COLO668 (cell line): ENCODE measurements around the gene HIVEP2.
"Not testable (repeated sequence)": the region's sequence is repeated elsewhere in the genome, so short reads cannot be mapped to it uniquely, and the experiment has no call there.

Source experiments
- DNase-seq: peaks from one replicate; lab custom pipeline; 2025; ENCODE audit not compliant: unreplicated experiment; lab: John Stamatoyannopoulos, UW

HIVEP2 gene

DNA sequence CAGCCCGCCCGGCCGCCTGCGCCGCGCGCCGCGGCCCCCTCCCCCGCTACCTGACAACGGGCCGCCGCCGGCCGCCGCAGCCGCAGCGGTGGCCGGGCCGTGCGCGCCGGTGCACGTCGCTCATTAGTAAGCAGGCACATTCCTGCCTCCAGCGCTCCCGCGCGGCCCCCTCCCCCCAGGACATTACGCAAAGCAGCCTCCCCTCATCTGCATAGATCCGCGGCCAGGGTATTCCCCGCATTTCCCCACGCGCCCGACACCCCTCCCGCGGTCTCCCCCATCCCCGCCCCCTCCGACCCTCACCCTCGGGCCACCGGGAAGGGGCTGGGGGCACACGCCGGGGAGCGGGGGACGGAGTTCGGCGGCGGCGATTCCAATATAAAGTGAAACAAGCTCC lies at the start of gene HIVEP2:
HIVEP2 (minus strand) TSS at position 128 of the 397 bp plus-strand sequence. CDS start 170,438 bp downstream, outside the sequence.
- peak; percentile 84 for DNase-seq

DNA sequence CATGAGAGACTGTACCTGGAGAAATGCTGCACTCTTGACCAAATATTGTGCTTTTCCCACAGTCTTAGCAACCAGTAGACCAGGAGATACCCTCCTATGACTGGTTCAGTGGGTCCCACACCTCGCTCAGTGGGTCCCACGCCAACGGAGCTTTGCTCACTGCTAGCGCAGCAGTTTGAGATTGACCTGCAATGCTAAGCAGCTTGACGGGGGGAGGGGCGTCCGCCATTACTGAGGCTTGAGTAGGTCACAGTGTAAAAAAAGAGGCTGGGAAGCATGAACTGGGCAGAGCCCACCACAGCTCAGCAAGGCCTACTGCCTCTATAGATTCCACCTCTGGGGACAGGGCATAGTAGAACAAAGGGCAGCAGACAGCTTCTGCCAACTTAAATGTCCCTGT lies 49.0 kb upstream of the HIVEP2 start:
- no peak for DNase-seq

DNA sequence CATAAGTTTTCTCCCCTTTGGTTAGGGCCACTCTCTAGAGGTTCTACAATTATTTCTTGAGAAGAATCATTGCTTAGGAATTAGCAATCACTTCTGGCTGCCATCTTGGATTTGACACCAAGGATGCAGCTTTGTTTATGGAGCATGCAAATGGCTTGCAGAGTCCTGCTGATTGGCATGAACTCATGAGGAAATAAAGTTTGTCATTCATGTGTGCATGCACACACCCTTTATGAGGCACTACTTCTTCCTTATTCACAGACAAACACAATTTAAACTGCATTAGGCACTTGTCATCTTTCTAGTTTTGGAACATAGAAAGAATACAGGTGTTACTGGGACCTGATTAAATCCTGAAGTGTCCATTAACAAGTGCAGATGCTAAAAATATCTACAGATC lies 42.5 kb upstream of the HIVEP2 start:
- no peak for DNase-seq

DNA sequence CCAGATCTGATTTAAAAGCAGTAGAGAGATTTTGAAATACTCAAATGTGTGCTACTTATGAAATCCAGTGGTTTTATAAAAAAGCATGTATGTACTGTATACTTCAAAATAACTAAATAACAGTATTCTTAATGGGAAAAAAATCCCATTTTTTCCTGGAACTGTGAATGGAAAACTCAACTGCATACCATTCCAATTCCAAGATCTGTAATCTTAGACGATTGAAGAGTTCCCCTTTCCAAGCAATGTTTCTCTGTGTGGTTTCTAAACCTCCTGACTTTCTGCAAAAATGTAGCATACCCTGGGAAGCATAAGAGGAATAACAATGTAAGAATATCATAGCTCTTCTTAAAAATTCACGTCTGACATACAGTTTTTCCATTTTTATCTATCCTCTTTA lies 40.3 kb upstream of the HIVEP2 start:
- DNase-seq = no peak

DNA sequence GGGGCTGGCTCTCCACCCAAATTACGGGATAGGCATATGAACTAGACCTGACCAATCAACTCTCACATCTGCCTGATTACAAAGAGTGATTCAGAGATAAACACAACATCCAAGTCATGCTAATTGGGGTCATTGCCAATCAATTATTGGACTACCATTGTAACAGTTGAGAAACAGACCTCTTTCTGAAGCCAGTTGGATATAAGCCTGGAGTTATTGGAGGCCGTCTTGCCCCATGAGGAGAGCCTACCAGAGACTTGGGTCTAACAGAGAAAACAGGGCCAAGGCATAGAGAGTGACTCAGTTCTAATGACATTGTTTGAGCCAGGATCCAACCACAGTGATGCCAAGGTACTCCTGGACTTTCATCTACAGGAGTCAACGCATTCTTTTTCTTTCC lies 39.4 kb upstream of the HIVEP2 start:
- DNase-seq = no peak

DNA sequence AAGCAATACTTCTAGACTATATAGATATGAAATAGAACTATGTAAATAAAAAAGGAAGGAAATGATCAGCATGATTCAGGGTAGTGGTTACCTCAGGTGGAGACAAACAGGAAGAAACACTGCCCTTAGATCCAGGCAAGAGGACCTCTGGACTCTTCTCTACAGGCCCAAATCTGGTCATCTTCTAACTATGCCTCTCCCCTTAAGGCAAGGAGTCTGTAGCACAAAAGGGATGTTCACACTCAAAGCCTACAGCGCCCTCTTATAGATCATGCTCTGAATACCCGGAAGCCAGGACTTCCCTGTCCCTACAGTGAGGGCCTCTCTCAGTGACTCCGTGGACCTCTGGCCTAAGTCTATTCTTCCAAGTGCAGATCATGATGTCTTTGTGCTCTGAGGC lies 30.4 kb upstream of the HIVEP2 start:
- DNase-seq = no peak

DNA sequence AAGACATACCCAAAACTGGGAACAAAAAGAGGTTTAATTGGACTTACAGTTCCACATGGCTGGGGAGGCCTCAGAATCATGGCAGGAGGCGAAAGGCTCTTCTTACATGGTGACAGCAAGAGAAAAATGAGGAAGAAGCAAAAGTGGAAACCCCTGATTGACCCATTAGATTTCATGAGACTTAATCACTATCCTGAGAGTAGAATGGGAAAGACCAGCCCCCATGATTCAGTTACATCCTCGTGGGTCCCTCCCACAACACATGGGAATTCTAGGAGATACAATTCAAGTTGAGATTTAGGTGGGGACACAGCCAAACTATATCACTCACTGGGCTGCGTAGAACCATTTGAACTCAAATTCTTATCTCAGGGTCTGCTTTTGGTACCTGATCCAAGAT lies 26.0 kb upstream of the HIVEP2 start:
- DNase-seq = not testable (repeated sequence)

DNA sequence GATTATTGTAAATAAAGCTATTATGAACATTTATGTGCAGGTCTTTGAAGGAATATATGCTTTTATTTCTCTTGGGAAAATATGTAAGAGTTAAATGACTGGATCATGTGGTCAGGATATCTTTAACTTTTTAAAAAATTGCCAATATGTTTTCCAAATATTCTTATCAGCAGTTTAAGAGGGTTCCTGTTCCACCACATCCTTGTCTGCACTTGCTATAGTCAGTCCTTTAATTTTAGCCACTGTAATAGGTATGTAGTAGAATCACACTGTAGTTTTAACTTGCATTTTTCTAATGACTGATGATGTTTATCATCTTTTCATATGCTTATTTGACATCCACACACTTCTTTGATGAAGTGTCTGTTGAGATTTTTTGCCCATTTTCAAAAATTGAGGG lies 23.6 kb upstream of the HIVEP2 start:
- no peak for DNase-seq

- no peak for DNase-seq
Measured at GRCh38 chr6:142966294-142966693, 21.3 kb upstream of the HIVEP2 start.

DNA sequence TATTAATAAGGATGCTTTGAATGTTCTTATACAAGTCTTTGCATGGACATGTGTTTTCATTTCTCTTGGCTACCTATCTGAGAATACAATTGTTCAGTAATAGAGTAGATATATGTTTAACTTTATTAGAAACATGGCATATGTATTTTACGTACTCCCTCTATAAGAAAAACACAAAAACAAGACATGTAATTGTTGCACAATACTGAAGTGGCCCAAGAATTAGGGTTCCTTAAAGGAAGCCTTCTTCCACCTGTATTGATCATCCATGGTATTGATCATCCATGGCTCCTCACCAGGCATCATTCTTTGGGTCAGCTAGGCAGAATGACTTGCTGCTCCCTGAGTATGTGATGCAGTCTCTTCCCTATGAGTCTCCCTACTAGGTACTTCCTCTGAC lies 20.2 kb upstream of the HIVEP2 start:
- DNase-seq = no peak

GRCh38 chr6:142960098-142960497 lies 15.1 kb upstream of the HIVEP2 start:
- no peak for DNase-seq

- DNase-seq = no peak
Measured at GRCh38 chr6:142958343-142958742, 13.4 kb upstream of the HIVEP2 start.

GRCh38 chr6:142956726-142957125 lies 11.8 kb upstream of the HIVEP2 start:
- DNase-seq = no peak

GRCh38 chr6:142954844-142955243 lies 9.9 kb upstream of the HIVEP2 start:
- DNase-seq = no peak

DNA sequence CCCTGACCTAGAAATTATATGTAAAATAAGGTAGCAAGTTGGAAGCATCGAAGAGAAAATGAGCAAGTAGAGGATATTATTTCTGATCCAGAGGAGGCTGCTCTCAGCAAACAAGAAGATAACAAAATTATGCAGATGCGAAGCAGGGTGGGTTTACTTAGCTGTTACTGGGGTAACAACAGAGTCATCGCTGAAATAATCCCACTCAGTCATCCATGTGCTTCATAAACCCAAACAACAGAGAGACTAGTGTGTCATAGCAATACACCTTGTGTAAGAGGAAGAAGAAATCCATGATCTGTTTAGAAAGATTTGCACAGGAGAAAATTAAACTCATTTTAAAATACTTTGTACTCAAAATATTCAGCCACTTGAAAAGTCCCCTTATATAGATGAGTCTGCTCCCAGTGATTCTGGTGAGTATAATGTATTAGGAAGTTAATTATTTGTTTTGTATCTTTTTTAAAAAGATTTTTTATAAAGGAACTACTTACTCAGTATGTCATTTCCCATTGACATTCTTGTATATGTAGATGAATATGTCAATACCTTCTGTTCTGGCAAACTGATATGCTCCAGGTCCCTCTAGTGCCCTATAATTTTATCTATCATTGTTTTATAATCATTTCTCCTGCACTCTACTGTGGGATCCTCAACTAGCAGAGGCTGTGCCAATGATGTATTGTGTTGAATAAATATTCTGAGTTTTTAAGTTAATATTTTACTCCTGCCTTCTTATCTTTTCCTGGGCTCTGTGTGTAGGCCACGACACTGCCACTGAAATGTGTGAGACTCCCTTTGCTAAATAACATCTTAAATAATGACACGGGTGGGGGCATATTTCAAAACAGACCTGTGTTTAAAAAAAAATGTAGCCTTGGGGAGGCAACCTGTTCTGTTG lies 8.6 kb upstream of the HIVEP2 start:
- DNase-seq = no peak

- no peak for DNase-seq
Measured at GRCh38 chr6:142952614-142953013, 7.6 kb upstream of the HIVEP2 start.

- no peak for DNase-seq
Measured at GRCh38 chr6:142950291-142950690, 5.3 kb upstream of the HIVEP2 start.

DNA sequence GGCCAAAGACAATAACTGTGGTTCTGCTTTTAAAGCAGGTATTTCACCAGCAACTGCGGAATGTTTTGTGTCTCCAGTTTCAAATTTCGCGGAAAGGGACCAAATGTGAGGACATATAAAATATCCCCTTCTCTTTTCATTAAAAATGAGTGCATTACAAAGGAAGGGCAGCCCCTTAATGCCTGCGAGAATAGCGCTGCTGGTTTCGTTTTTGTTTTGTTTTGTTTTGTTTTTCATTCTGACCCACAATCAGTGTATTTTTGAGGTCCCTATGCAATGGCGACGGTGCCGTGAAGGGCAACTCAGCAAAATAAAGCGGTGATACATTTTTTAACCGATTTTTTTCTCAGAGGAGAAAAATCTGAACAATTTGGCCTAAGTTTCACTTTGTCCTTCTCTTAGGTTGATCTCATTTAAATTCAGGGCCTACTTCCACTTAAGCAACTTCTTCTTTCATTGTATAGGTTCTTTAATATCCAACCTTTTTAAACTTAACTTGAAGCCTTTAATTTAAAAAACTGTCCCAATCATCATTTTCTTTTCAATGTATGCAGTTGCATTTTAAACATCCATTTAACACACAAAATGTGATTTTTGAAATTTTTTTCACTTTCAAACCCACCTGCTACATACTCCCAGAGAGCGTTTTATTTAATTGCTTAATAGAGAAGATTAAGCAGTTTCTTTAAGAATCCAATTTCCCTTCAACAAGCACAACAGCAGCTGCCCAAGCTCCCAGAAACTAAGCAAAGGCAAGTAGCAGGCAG lies 2.9 kb upstream of the HIVEP2 start:
- no peak for DNase-seq

- peak; percentile 63 for DNase-seq
Measured at GRCh38 chr6:142946924-142947713, 2.1 kb upstream of the HIVEP2 start.

DNA sequence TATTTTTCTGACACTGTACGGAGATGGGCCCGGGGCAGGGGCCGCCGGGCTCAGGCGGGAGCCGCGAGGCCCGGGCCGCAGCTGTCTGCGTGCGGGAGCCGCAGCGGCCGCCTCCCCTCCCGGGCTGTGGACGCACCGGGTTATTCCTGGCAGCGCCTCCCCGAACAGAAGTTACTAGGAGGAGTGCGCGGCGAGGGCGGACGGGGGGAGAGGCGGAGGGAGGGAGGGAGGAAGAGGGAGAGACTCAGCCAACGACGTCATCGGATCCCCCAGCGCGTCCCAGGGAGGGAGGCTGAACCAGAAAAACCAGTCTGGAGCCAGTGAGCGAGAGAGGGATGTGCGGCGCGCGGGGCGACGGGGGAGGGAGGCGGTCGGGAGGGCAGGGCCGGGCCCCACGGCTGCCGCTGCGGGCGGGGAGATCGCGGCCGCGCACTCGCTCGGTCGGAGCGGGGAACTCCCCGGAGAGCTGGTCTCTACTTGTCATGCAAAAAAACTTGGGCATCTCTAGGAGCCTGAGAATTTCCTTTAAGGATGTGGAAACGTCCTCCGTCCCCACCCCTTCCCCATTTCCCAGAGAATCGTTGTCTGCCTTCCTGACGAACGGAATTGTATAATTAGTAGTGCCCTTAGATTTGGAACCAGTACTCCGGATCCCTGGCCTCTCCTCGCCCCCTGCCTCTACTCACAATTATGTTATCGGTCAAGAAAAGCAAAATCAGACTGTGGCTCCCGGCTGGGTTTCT lies 1.4 kb upstream of the HIVEP2 start:
- DNase-seq = peak; percentile 94
